ENCODE measurements around the gene DAAM2.

The DAAM2 gene

GRCh38 chr6:39951716-39952115, 159.5 kb downstream of the DAAM2 start:
- DNase-seq (ENCODE audit: low spot score), result no peak
- Histone ChIP-seq H3K27ac (peak overlapping the region; percentile 53 to 72), H3K4me3 (no peak overlapping the region)
- TF ChIP-seq CTCF (IDR thresholded peaks at IDR 0.05), result no peak

GRCh38 chr6:39952167-39952566, 160.0 kb downstream of the DAAM2 start:
- TF ChIP-seq CTCF (IDR thresholded peaks at IDR 0.05), result no peak
- DNase-seq (ENCODE audit: low spot score), result no peak
- Histone ChIP-seq H3K27ac (peak overlapping the region; percentile 53 to 72), H3K4me3 (no peak overlapping the region)

- H3K27ac ChIP-seq, result no peak overlapping the region
- no peak for TF ChIP-seq CTCF (IDR thresholded peaks at IDR 0.05)
- no peak for DNase-seq (ENCODE audit: low spot score)
- no peak overlapping the region for H3K4me3 ChIP-seq
Measured at GRCh38 chr6:39953076-39953618, 161.0 kb downstream of the DAAM2 start.

Measured in coronary artery (tissue), 2 donors.